SK-N-SH treated with all-trans-retinoic acid at 6 μM for 48 hours (cell line): ENCODE measurements around the gene ACTRT3.

Experiments
- ATAC-seq: fragments of 200-7000 bp; cut with Tn5 transposase; 3 replicates; pipeline ENCODE4 v1.9.1; 2020; ENCODE audit warnings: mild to moderate bottlenecking, moderate library complexity
- ARNTL ChIP-seq: fragments of 450-650 bp; formaldehyde crosslinking; IDR thresholded peaks from 2 replicates; pipeline ENCODE4 v1.5.0; 2020; ENCODE audit warnings: low read depth, mild to moderate bottlenecking, moderate library complexity, borderline replicate concordance
- BACH2 ChIP-seq: fragments of 250-450 bp; sonication (Bioruptor Pico); IDR thresholded peaks from 2 replicates; pipeline ENCODE4 v1.9.0; 2021; ENCODE audit warnings: mild to moderate bottlenecking, borderline replicate concordance
- CREB5 ChIP-seq: fragments of 250-450 bp; sonication (Bioruptor Pico); IDR thresholded peaks from 2 replicates; pipeline ENCODE4 v1.5.1; 2020; ENCODE audit warnings: low read depth, mild to moderate bottlenecking, moderate library complexity
- CSDC2 ChIP-seq: fragments of 250-450 bp; sonication (Bioruptor Pico); IDR thresholded peaks from 2 replicates; pipeline ENCODE4 v1.5.0; 2020; ENCODE audit warnings: mild to moderate bottlenecking, moderate library complexity
- CSRNP3 ChIP-seq: fragments of 250-450 bp; sonication (Bioruptor Pico); IDR thresholded peaks from 2 replicates; pipeline ENCODE4 v1.5.1; 2021; ENCODE audit warnings: mild to moderate bottlenecking, moderate library complexity
- ESRRG ChIP-seq: fragments of 250-450 bp; sonication (Bioruptor Pico); IDR thresholded peaks from 2 replicates; pipeline ENCODE4 v1.6.1; 2021; ENCODE audit warnings: mild to moderate bottlenecking
- GLIS3 ChIP-seq: fragments of 250-450 bp; sonication (Bioruptor Pico); IDR thresholded peaks from 2 replicates; pipeline ENCODE4 v1.5.0; 2020; ENCODE audit warnings: mild to moderate bottlenecking, moderate library complexity
- OSR1 ChIP-seq: fragments of 250-450 bp; sonication (Bioruptor Pico); IDR thresholded peaks from 2 replicates; pipeline ENCODE4 v1.8.0; 2022; ENCODE audit warnings: moderate library complexity, mild to moderate bottlenecking, inconsistent platforms
- PATZ1 ChIP-seq: fragments of 250-450 bp; sonication (Bioruptor Pico); IDR thresholded peaks from 2 replicates; pipeline ENCODE4 v1.8.0; 2020; ENCODE audit warnings: mild to moderate bottlenecking, moderate library complexity, borderline replicate concordance
- POU6F1 ChIP-seq: fragments of 250-450 bp; sonication (Bioruptor Pico); IDR thresholded peaks from 2 replicates; pipeline ENCODE4 v1.8.0; 2021; ENCODE audit warnings: low read depth, mild to moderate bottlenecking, moderate library complexity, borderline replicate concordance
- PPARA ChIP-seq: fragments of 250-450 bp; sonication (Bioruptor Pico); IDR thresholded peaks from 2 replicates; pipeline ENCODE4 v1.5.0; 2020; ENCODE audit warnings: mild to moderate bottlenecking, borderline replicate concordance
- RARB ChIP-seq: fragments of 250-450 bp; sonication (Bioruptor Pico); IDR thresholded peaks from 2 replicates; pipeline ENCODE4 v1.8.0; 2021; ENCODE audit warnings: mild to moderate bottlenecking, moderate library complexity
- SNAI2 ChIP-seq: fragments of 250-450 bp; sonication (Bioruptor Pico); IDR thresholded peaks from 2 replicates; pipeline ENCODE4 v1.5.0; 2020; ENCODE audit warnings: mild to moderate bottlenecking, moderate library complexity
- TSHZ2 ChIP-seq: fragments of 250-450 bp; sonication (Bioruptor Pico); IDR thresholded peaks from 2 replicates; pipeline ENCODE4 v1.5.0; 2020; ENCODE audit warnings: mild to moderate bottlenecking, moderate library complexity
- ZC3H10 ChIP-seq: fragments of 250-450 bp; sonication (Bioruptor Pico); IDR thresholded peaks from 2 replicates; pipeline ENCODE4 v1.5.1; 2021; ENCODE audit warnings: mild to moderate bottlenecking, moderate library complexity
- ZFP3 ChIP-seq: fragments of 250-450 bp; sonication (Bioruptor Pico); IDR thresholded peaks from 2 replicates; pipeline ENCODE4 v1.5.0; 2020; ENCODE audit warnings: mild to moderate bottlenecking, moderate library complexity

ACTRT3 gene

GRCh38 chr3:169787120-169787519 lies 17.8 kb upstream of the ACTRT3 start:
- no peak for TF ChIP-seq RARB (CRISPR knock-in tag)
- TF ChIP-seq OSR1 (CRISPR knock-in tag), result no peak
- TF ChIP-seq CREB5 (CRISPR knock-in tag), result no peak
- no peak for TF ChIP-seq BACH2 (CRISPR knock-in tag)
- TF ChIP-seq GLIS3 (CRISPR knock-in tag), result no peak
- TF ChIP-seq TSHZ2 (CRISPR knock-in tag), result no peak
- no peak for TF ChIP-seq POU6F1 (CRISPR knock-in tag)
- TF ChIP-seq ZFP3 (CRISPR knock-in tag), result no peak
- TF ChIP-seq PPARA (CRISPR knock-in tag), result no peak
- no peak for ATAC-seq

GRCh38 chr3:169781209-169781855 lies 12.0 kb upstream of the ACTRT3 start:
- ATAC-seq, result no peak
- no peak for TF ChIP-seq SNAI2
- TF ChIP-seq TSHZ2 (CRISPR knock-in tag), result no peak
- no peak for TF ChIP-seq ESRRG (CRISPR knock-in tag)
- no peak for TF ChIP-seq PATZ1
- no peak for TF ChIP-seq ARNTL
- TF ChIP-seq OSR1 (CRISPR knock-in tag), result no peak
- no peak for TF ChIP-seq POU6F1 (CRISPR knock-in tag)
- no peak for TF ChIP-seq CSRNP3

- no peak for TF ChIP-seq ZC3H10
- no peak for TF ChIP-seq CSDC2 (CRISPR knock-in tag)
- no peak for TF ChIP-seq POU6F1 (CRISPR knock-in tag)
Observed at GRCh38 chr3:169780742-169781141, 11.4 kb upstream of the ACTRT3 start.

More at GRCh38 chr3:169780742-169781141, 11.4 kb upstream of the ACTRT3 start:
- no peak for ATAC-seq
